Osteocyte (in vitro differentiated cells): ENCODE results near the gene NRDC. TPM values are rescaled to one million over a fixed set of nuclear protein-coding genes. Genes with fewer than 3 reads are reported as not detected.

ENCODE experiments used
- DNase-seq: peaks from one replicate; pipeline ENCODE4 v3.0.0; 2021; ENCODE audit warnings: mixed read lengths; ENCODE audit not compliant: unreplicated experiment; ENCODE audit errors: extremely low spot score
- H3K27ac Mint-ChIP-seq: one replicate; pipeline ENCODE4 v1.8.0; 2021; ENCODE audit warnings: mild to moderate bottlenecking, mixed read lengths; ENCODE audit not compliant: unreplicated experiment
- H3K27me3 Mint-ChIP-seq: one replicate; pipeline ENCODE4 v1.8.0; 2021; ENCODE audit warnings: mixed read lengths; ENCODE audit not compliant: unreplicated experiment
- H3K36me3 Mint-ChIP-seq: one replicate; pipeline ENCODE4 v1.8.0; 2021; ENCODE audit warnings: mixed read lengths; ENCODE audit not compliant: unreplicated experiment
- H3K4me1 Mint-ChIP-seq: one replicate; pipeline ENCODE4 v1.8.0; 2021; ENCODE audit warnings: mixed read lengths; ENCODE audit not compliant: unreplicated experiment
- H3K4me3 Mint-ChIP-seq: one replicate; pipeline ENCODE4 v1.8.0; 2021; ENCODE audit warnings: mild to moderate bottlenecking, moderate library complexity, mixed read lengths; ENCODE audit not compliant: unreplicated experiment
- H3K9me3 Mint-ChIP-seq: one replicate; pipeline ENCODE4 v1.8.0; 2021; ENCODE audit warnings: mixed read lengths; ENCODE audit not compliant: unreplicated experiment
- CTCF ChIP-seq: fragments of 200-600 bp; sonication (generic); IDR thresholded peaks from 2 replicates; pipeline ENCODE4 v1.5.0; 2021; ENCODE audit warnings: antibody characterized with exemption, mild to moderate bottlenecking, moderate library complexity
- long read RNA-seq: library from polyadenylated mRNA; unstranded; transcript quantifications from one replicate; pipeline ENCODE4 v2.0.0, GENCODE V29; 2021
- total RNA-seq: library from RNA; stranded (reverse); gene quantifications from 2 replicates; pipeline ENCODE4 v1.2.1, GENCODE V29; 2021

NRDC gene
- total RNA-seq, result 122 and 130 TPM in 2 replicates
- long read RNA-seq, transcript NRDC-201 (31 exons, 3,691 nt), result major isoform, 302 of 485 reads
- long read RNA-seq, transcript NRDC-211 (2 exons, 1,020 nt), result minor isoform, 16 of 485 reads
- long read RNA-seq, transcript NRDC-202 (33 exons, 3,895 nt), result minor isoform, 12 of 485 reads
- long read RNA-seq, partial matches to known transcripts, result 86 of 485 reads
- long read RNA-seq, other reads (novel, unspliced or antisense), result 69 of 485 reads

DNA sequence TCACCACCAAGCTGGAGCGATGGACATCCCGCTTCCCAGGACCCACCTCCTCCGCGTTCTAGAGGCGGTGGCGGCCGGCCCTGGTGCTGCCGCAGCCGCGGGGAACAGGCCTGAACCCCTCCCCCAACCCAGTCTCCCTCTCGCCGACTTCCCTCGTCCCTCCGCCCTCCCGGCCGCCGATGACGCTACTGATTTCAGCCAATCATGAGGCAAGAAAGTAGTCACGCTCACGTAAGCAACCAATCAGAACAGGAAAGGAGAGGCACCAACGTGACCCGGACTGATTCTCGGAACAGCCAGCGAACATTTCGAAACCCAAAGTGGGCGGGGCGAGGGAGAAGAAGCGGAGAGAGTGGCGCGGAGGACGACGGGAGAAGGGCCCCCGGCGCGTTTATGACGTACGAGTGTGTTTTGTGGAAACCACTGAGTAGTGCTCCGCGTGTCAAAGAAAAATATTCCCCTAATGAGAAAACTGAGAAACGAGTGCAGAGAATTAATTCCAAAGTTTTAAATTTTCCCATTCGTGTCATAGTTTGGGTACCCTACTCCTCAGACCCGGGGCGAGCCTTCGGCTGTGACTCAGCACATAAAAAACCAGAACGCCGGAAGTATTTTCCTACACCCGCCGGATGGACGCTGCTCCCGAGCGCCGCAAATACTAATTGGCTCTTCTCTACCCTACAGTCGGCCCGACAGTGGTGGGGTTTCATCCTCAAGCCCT, at the start of gene NRDC:
Gene NRDC, minus strand, starts transcription at position 112 of the 721 bp plus-strand sequence. CDS start 112 bp downstream, outside the sequence.
- Mint-ChIP-seq H3K4me3 (no peak within 1 kb of the TSS), H3K27ac (no peak within 1 kb of the TSS), H3K36me3 (peaks cover 3% of the 10 kb centered on the region), H3K9me3 (no peaks in the 10 kb centered on the region), H3K27me3 (peaks cover 14% of the 10 kb centered on the region), H3K4me1 (peaks cover 19% of the 10 kb centered on the region)
- no peak for TF ChIP-seq CTCF
- peak; percentile 99 for DNase-seq

DNA sequence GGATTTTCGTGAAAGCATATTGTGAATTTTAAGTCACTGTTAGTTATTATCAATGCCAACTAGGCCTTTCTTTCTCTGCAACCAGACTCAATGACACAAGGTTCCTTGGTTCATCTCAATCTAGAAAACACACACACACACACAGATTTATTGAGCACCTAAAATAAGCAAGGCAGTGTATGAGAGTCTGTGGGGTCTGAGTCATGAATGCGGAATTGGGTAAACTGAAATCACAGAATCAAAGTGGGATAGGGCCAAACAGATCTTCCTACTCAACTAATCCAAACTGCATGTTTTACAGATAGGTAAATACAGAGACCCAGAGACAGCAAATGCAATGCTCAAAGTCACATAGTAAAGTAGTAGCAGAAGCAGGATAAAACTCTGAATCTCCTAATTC, 48.5 kb upstream of the NRDC start:
- no peaks in the 10 kb centered on the region for H3K27me3 Mint-ChIP-seq
- TF ChIP-seq CTCF, result no peak
- no peaks in the 10 kb centered on the region for H3K9me3 Mint-ChIP-seq
- H3K36me3 Mint-ChIP-seq, result no peaks in the 10 kb centered on the region
- H3K4me1 Mint-ChIP-seq, result peaks cover 4% of the 10 kb centered on the region
- H3K27ac Mint-ChIP-seq, result no peak overlapping the region
- DNase-seq, result no peak
- H3K4me3 Mint-ChIP-seq, result no peak overlapping the region

DNA sequence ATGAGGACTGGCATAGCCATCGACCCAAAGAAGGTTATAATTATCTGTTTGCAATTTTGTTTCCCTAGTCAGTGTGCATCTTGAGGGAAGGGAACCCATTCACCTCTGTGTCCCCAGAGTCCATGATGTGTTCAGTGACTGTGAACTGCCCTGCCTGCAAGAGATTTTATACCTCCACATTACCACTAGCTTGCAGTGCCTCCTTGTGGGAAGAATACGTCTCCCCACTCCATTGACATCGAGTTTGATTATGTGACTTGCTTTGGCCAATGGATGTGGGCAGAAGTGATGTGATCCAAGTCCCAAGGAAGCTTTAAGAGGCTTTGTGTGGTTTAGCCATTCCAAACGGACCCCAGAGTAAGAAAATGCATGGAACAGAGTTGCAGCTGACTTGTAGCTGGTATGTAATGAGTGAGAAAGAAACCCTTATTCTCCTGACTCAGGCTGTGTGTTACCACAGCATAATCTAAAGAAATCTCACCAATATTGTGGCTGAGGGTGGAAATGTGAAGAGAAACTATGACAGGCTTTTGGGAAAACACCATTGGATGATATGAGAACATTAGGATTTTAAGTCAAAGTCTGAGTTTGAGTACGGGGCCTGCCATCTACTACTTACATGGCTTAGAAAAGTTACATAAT, 47.8 kb upstream of the NRDC start:
- no peak for DNase-seq
- TF ChIP-seq CTCF, result peak; percentile 46
- Mint-ChIP-seq H3K27ac (no peak overlapping the region), H3K36me3 (no peaks in the 10 kb centered on the region), H3K27me3 (no peaks in the 10 kb centered on the region), H3K9me3 (no peaks in the 10 kb centered on the region), H3K4me1 (no peaks in the 10 kb centered on the region), H3K4me3 (no peak overlapping the region)

DNA sequence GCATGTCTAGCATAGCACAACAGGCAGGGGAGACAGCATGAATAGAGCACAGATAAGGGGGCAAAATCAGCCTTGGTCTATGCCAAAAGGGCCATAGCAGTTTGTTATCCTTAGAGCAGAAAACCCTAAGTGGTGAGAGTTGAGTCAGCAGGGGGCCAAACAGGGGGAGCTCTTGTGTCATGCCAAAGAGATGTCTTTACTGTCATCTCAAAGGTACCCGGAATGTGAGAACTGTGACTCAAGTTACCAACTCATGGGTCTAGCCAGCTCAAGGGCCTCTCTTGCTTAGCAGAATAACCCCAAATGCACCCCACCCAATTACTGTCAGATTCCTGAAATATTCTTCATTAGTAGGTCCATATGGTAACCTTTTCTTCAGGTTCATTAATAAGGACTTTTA, 45.9 kb upstream of the NRDC start:
- Mint-ChIP-seq H3K4me3 (no peak overlapping the region), H3K9me3 (no peaks in the 10 kb centered on the region), H3K4me1 (peaks cover 15% of the 10 kb centered on the region), H3K27me3 (no peaks in the 10 kb centered on the region), H3K36me3 (no peaks in the 10 kb centered on the region), H3K27ac (no peak overlapping the region)
- TF ChIP-seq CTCF, result no peak
- no peak for DNase-seq

DNA sequence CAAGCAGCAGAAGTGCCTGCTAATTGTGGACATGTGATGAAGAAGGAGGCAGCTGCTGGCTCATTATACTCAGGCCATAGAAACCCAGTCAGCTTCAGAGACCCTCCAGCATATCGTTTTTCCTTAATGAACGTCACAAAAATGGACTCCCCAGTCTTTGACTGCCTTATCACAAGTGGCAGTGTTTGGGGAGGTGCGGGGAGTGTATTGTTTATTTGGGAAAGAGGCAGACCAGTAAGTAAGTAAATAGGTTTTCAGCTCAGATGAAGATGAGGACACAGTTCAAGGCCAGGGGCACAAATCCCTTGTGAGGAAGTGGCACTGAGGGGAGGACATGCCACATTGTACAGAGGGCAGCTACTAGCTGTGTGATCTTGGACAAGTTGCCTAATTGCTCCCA, 43.5 kb upstream of the NRDC start:
- no peak for DNase-seq
- Mint-ChIP-seq H3K27ac (no peak overlapping the region), H3K27me3 (no peaks in the 10 kb centered on the region), H3K4me3 (no peak overlapping the region), H3K36me3 (no peaks in the 10 kb centered on the region), H3K9me3 (no peaks in the 10 kb centered on the region), H3K4me1 (peaks cover 20% of the 10 kb centered on the region)
- no peak for TF ChIP-seq CTCF
